ENCODE data around the gene SPAG7.

Gene SPAG7, protein sequence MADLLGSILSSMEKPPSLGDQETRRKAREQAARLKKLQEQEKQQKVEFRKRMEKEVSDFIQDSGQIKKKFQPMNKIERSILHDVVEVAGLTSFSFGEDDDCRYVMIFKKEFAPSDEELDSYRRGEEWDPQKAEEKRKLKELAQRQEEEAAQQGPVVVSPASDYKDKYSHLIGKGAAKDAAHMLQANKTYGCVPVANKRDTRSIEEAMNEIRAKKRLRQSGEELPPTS

GRCh38 chr17:4967539-4968485 lies at the start of gene SPAG7:
SPAG7 (minus strand) TSS chr17:4967817; CDS start chr17:4967804, 13 bp downstream.
- DNase-seq (ENCODE audit: low read depth, low spot score) = peak; percentile 99

DNA sequence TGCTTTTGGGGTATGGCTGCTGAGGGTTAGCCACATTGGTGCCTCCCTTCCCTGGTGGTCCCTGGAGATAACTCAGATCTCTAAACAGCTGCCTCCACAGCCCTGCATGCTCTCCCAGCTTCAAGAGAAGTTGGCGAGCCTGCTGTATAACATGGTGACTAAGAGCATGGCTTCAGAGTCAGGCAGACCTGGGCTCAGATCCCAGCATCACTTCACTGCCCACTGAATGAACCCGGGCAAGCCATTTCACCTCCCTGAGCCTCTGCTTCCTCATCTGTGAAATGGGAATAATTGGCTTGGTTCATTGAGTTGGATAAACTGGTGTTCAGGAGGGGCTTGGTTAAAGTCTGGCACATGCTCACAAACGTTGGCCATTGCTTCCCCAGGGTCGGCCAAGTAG lies 46.7 kb upstream of the SPAG7 start:
- no peak for DNase-seq (ENCODE audit: low read depth, low spot score)

DNA sequence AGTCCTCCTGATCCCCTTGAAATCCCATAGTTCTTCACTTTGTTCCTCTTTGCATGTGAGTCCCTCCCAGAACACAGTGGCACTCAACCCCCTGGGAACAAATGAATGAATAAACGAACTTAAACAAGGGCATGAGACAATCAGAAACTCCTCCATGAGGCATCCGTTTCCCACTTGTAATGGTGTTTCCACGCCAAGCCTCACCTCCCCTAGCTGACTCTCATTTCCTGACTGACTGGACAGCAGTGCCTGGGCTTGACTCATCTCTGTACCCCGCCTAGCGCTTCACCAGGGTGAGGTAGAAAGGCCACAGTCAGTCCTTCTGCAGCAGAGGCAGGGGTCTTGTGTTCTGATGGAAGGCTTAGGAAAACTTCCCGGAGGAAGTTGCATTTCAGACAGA lies 44.3 kb upstream of the SPAG7 start:
- DNase-seq (ENCODE audit: low read depth, low spot score) = no peak

DNA sequence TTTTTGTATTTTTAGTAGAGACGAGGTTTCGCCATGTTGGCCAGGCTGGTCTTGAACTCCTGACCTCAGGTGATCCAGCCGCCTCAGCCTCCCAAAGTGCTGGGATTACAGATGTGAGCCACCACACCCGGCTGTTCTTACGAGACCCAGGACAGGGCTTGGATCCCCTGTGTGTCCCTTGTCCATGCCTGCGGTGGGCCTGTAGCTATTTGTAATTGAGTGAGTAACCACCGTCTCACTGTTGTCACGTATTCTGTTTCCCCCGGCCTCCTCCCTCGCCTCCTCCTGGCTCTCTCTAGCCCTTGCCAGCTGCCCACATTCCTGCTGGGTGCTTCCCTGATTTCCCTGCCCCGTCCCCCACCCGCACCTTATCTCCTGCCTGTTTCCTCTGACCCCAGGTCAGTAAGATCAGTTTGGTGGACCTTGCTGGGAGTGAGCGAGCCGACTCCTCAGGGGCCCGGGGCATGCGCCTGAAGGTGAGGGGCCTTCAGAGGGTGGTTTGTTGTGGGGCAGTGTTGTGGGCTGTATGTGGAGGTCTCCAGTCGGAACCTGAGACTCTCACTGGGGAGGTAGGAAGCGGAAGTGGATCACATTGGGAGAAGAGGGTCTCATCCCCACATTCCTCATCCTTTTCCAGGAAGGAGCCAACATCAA lies 35.7 kb upstream of the SPAG7 start:
- DNase-seq (ENCODE audit: low read depth, low spot score) = no peak

DNA sequence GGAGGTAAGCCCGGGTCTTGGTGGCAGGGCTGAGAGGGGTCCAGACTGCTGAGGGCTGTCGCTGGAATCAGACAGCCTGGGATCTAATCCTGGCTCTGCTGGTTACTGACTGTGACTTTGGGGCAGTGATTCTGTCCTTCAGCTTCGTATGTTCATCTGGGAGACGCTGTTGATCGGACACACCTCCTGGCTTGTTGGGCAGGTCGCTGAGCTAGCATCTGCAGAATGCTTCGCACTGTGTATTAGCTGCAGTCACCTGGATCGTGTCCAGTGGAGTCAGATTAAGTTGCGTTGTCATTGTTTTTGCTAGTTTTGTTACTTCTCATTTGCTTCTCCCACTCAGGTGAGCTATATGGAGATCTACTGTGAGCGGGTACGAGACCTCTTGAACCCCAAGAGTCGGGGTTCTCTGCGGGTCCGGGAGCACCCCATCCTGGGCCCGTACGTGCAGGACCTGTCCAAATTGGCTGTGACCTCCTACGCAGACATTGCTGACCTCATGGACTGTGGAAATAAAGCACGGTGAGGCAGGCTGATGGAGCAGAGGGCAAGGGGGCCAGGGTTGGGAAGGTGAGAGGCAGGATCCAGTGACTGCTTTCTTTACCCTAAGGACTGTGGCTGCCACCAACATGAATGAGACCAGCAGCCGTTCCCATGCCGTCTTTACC lies 34.6 kb upstream of the SPAG7 start:
- DNase-seq (ENCODE audit: low read depth, low spot score) = no peak

GRCh38 chr17:5000237-5000639 lies 32.6 kb upstream of the SPAG7 start:
- peak; percentile 36 for DNase-seq (ENCODE audit: low read depth, low spot score)

DNA sequence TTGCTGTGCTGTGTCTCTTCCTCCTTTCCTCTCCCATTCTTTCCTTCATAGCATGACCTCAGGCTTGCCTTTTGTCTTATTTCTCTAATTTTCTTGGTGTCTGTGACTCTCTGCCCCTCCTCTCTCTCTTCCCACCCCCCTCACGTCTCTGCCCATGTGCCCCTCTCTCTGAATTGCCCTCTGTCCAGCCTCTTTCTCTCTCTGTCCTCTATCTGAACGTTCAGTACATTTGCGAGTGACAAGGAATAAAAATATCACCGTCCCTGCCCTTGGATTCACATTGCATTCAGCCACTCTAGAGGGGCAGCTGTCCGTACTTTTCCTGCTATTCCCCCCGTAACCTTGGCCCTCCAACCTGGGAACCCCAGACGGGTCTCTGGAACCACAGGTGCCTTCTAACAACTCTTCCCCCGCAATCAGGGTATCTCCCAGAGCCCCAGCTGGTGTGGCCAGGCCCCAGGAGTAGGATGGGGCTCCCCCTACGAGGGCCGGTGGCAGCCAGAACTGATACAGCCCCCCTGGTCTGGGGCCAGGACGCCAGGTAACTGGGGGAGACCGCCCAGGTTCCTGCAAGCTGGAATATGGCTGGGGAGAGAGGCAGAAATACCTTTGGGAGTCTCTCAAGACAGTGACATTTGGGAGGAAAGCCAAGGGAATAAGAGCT lies 31.9 kb upstream of the SPAG7 start:
- DNase-seq (ENCODE audit: low read depth, low spot score) = no peak

- no peak for DNase-seq (ENCODE audit: low read depth, low spot score)
Measured at GRCh38 chr17:4998732-4999429, 31.3 kb upstream of the SPAG7 start.

DNA sequence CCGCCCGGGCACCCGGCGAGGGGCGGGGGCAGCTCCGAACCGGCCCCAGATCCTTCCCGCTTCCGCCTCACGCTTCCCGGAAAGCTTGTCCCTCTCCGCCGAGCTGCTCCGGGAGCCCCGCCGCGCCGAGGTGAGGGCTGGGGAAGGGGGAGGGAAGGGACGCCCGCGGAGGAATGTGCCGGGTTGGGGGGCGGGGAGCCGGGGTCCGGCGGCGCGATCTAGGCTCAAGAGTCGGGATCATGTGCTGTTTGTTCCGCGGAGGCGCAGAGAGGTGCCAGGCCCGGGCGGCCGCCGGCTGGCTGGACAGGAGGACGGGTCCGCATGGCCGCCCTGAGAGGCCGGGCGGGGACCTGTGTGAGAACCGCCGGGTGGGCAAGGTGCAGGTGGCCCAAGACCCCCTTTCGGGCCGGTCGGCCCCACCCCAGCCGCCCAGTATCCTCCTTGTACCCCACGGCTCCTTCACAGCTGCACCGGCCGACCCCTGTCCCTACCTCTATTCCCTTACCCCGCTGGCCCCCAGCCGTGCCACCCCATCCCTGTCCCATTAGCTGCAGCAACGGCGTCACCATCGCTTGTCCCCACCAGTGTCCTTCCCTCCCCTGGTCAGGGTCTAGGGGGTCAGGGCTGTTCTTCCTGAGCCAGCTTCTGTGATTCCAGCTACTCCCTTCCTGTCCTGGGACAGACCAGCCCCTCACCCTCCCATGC lies 30.6 kb upstream of the SPAG7 start:
- peak; percentile 20 for DNase-seq (ENCODE audit: low read depth, low spot score)

DNA sequence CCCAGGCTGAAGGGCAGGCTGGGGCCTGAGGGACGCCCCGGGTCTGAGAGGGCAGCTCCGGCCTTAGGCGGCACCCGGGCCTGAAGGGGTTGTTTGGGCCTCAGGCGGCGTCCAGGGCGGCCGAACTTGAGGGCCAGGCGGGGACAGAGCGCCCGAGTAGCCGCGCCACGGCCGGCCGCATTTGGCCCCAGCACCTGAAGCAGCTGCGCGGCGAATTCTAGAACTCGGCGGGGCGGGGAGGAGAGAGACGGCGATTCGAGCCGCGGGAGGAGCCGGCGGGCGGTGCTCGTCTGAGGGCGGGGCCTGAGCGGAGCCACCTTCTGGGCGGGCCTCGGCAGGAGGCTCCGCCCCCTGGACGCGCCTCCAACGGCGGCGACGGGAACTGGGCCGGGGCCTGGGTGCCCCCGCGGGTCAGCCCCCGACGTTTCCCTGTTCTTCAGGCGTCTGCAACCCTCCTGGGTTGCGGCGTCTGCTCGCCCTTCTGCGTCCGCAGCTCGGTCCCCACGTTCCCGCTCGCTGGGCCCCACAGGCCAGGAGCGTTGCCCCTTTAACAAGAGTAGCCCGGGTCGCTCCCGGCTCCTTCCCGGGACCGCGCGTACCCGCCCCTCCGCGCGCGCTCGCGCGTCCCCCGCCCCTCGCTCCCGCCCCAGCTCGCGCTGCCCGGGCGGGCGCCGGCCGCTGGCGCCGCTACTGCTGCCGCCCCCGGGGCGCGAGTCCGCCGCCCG lies 29.8 kb upstream of the SPAG7 start, which contains the start of the genes INCA1 and KIF1C:
Gene INCA1, minus strand, starts transcription at position 221 of the 725 bp plus-strand sequence. CDS start 3,085 bp downstream, outside the sequence.
Gene KIF1C, plus strand, starts transcription at position 649 of the 725 bp plus-strand sequence. CDS start 2,297 bp downstream, outside the sequence.
- DNase-seq (ENCODE audit: low read depth, low spot score) = peak; percentile 97

DNA sequence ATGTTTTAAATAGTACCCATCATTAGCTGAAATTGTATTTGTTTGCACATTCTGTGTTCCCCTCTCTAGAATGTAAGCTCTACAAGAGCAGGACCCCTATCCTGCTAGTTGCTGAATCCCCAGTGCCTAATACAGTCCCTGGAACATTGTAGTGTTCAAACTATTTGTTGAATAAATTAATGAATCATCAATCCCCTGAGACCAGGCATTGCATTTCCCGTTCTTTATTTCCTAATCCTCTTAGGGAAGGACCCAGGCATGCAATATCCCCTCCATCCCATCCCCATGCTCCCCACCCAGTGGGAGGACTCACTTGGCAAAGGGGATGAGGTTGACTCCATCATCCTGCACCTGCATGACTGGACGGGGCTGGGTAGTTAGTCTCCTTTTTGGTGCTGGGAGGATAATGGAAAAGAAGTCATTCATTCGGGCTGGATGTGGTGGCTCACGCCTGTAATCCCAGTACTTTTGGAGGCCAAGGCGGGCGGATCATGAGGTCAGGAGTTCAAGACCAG lies 26.5 kb upstream of the SPAG7 start:
- no peak for DNase-seq (ENCODE audit: low read depth, low spot score)

- DNase-seq (ENCODE audit: low read depth, low spot score) = peak; percentile 21
Measured at GRCh38 chr17:4987767-4988567, 20.4 kb upstream of the SPAG7 start.

GRCh38 chr17:4986951-4987766 lies 19.5 kb upstream of the SPAG7 start, which contains the start of gene CAMTA2:
CAMTA2 (minus strand) TSS chr17:4987675; CDS start chr17:4986222, 1,453 bp downstream.
- DNase-seq (ENCODE audit: low read depth, low spot score) = peak; percentile 87

- no peak for DNase-seq (ENCODE audit: low read depth, low spot score)
Measured at GRCh38 chr17:4986403-4986802, 18.8 kb upstream of the SPAG7 start.

- no peak for DNase-seq (ENCODE audit: low read depth, low spot score)
Measured at GRCh38 chr17:4982305-4982704, 14.7 kb upstream of the SPAG7 start.

GRCh38 chr17:4980644-4981216 lies 13.1 kb upstream of the SPAG7 start:
- peak; percentile 78 for DNase-seq (ENCODE audit: low read depth, low spot score)

DNA sequence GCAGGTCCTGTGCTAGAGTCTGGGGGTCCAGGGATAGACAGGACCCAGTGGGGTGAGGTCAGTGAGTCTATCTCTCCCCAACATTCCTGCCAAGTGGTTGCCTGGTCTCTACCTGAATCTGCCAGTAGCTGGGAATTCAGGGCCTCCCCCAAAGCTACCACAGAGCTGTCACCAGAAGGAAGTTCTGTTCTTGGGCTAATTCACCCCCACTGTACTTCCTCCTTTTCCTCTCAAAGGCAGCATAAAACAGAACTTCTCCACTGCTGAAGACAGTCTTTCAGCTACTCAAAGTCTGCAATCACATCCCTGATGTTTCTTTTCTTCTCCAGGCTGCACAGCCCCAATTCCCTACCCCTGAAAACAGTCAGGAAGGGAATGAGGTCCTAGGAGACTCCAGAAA lies 11.1 kb upstream of the SPAG7 start:
- no peak for DNase-seq (ENCODE audit: low read depth, low spot score)

Measured in astrocyte of the hippocampus (primary cell).